IPS-18c (cell line): ENCODE measurements around the gene NCCRP1.
"Not testable (repeated sequence)": the region's sequence is repeated elsewhere in the genome, so short reads cannot be mapped to it uniquely, and the experiment has no call there.

Experiments used
- H3K4me3 ChIP-seq: 2 replicates; pipeline ENCODE4 v1.7.0; 2013; ENCODE audit warnings: low read depth, mild to moderate bottlenecking, low read length, moderate library complexity; ENCODE audit not compliant: insufficient read depth
- H3K9me3 ChIP-seq: one replicate; pipeline ENCODE4 v1.6.1; 2013; ENCODE audit warnings: mild to moderate bottlenecking, low read length, moderate library complexity; ENCODE audit not compliant: control insufficient read depth, insufficient read depth

Gene NCCRP1

GRCh38 chr19:39217094-39217493 lies 20.3 kb downstream of the NCCRP1 start:
- Histone ChIP-seq H3K9me3 (peaks cover 3% of the 10 kb centered on the region), H3K4me3 (no peak overlapping the region)

- Histone ChIP-seq H3K4me3 (no peak overlapping the region), H3K9me3 (peaks cover 3% of the 10 kb centered on the region)
Observed at GRCh38 chr19:39218230-39219007, 21.7 kb downstream of the NCCRP1 start.

- H3K4me3 ChIP-seq, H3K9me3 ChIP-seq: not testable (repeated sequence)
Observed at GRCh38 chr19:39219108-39219507, 22.3 kb downstream of the NCCRP1 start.

GRCh38 chr19:39223703-39224279 lies 27.0 kb downstream of the NCCRP1 start:
- H3K9me3 ChIP-seq: no peaks in the 10 kb centered on the region
- H3K4me3 ChIP-seq: no peak overlapping the region

GRCh38 chr19:39224910-39225309 lies 28.1 kb downstream of the NCCRP1 start:
- no peak overlapping the region for H3K4me3 ChIP-seq
- no peaks in the 10 kb centered on the region for H3K9me3 ChIP-seq

GRCh38 chr19:39230096-39230764 lies 33.5 kb downstream of the NCCRP1 start:
- H3K4me3 ChIP-seq: no peak overlapping the region

GRCh38 chr19:39232708-39233107 lies 35.9 kb downstream of the NCCRP1 start:
- H3K4me3 ChIP-seq: no peak overlapping the region
- H3K9me3 ChIP-seq: no peaks in the 10 kb centered on the region

More at GRCh38 chr19:39230096-39230764, 33.5 kb downstream of the NCCRP1 start:
- H3K9me3 ChIP-seq: no peaks in the 10 kb centered on the region

GRCh38 chr19:39236527-39236926 lies 39.8 kb downstream of the NCCRP1 start:
- H3K4me3 ChIP-seq: no peak overlapping the region
- no peaks in the 10 kb centered on the region for H3K9me3 ChIP-seq

- H3K9me3 ChIP-seq: no peaks in the 10 kb centered on the region
- no peak overlapping the region for H3K4me3 ChIP-seq
Observed at GRCh38 chr19:39237200-39238184, 40.7 kb downstream of the NCCRP1 start.

- H3K9me3 ChIP-seq: no peaks in the 10 kb centered on the region
- no peak overlapping the region for H3K4me3 ChIP-seq
Observed at GRCh38 chr19:39238209-39238608, 41.4 kb downstream of the NCCRP1 start.

- H3K4me3 ChIP-seq: no peak overlapping the region
- H3K9me3 ChIP-seq: no peaks in the 10 kb centered on the region
Observed at GRCh38 chr19:39238944-39239343, 42.2 kb downstream of the NCCRP1 start.

GRCh38 chr19:39240421-39240820 lies 43.7 kb downstream of the NCCRP1 start:
- Histone ChIP-seq H3K4me3 (no peak overlapping the region), H3K9me3 (no peaks in the 10 kb centered on the region)

GRCh38 chr19:39243741-39244140 lies 47.0 kb downstream of the NCCRP1 start:
- H3K4me3 ChIP-seq: not testable (repeated sequence)

GRCh38 chr19:39244410-39245100 lies 47.8 kb downstream of the NCCRP1 start, which contains the start of gene IFNL3:
TSS of gene IFNL3 (minus strand) at chr19:39245006. CDS start at chr19:39244967, 39 bp downstream.
- H3K9me3 ChIP-seq, H3K4me3 ChIP-seq: not testable (repeated sequence)

More at GRCh38 chr19:39243741-39244140, 47.0 kb downstream of the NCCRP1 start:
- H3K9me3 ChIP-seq: not testable (repeated sequence)

- not testable (repeated sequence) for H3K4me3 ChIP-seq, H3K9me3 ChIP-seq
Observed at GRCh38 chr19:39245166-39245565, 48.4 kb downstream of the NCCRP1 start.

GRCh38 chr19:39246951-39247669 lies 50.3 kb downstream of the NCCRP1 start:
- peak overlapping the region; percentile 38 for H3K4me3 ChIP-seq
- H3K9me3 ChIP-seq: no peaks in the 10 kb centered on the region
